OCI-LY3 (cell line): ENCODE data around the gene SND1.

Source experiments
- CTCF ChIP-seq: fragments of 200-600, 300-600 bp; sonication (generic); IDR thresholded peaks from 2 replicates; pipeline ENCODE4 v1.5.1; 2014; ENCODE audit warnings: antibody characterized with exemption, low read length, low read depth
- EZH2phosphoT487 ChIP-seq: fragments of 200-600 bp; shearing (Covaris generic); IDR thresholded peaks from 2 replicates; pipeline ENCODE4 v1.6.1; 2018; ENCODE audit warnings: antibody characterized with exemption, mixed run types, low read depth

- TF ChIP-seq CTCF, result no peak
- TF ChIP-seq EZH2phosphoT487, result no peak
Measured at GRCh38 chr7:127891144-127891543, 239.2 kb downstream of the SND1 start.
